ENCODE results near the gene ATP5F1D.

- TF ChIP-seq, protein P1, sequence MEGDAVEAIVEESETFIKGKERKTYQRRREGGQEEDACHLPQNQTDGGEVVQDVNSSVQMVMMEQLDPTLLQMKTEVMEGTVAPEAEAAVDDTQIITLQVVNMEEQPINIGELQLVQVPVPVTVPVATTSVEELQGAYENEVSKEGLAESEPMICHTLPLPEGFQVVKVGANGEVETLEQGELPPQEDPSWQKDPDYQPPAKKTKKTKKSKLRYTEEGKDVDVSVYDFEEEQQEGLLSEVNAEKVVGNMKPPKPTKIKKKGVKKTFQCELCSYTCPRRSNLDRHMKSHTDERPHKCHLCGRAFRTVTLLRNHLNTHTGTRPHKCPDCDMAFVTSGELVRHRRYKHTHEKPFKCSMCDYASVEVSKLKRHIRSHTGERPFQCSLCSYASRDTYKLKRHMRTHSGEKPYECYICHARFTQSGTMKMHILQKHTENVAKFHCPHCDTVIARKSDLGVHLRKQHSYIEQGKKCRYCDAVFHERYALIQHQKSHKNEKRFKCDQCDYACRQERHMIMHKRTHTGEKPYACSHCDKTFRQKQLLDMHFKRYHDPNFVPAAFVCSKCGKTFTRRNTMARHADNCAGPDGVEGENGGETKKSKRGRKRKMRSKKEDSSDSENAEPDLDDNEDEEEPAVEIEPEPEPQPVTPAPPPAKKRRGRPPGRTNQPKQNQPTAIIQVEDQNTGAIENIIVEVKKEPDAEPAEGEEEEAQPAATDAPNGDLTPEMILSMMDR (IDR thresholded peaks at IDR 0.05), result no peak
- no peak for TF ChIP-seq POLR2AphosphoS5 (IDR thresholded peaks at IDR 0.05)
These were observed 7.2 kb upstream of the ATP5F1D start for GRCh38 chr19:1234051-1234954.
